Peyer's patch (tissue), 4 donors: ENCODE measurements around the gene TCAP.

Experiments
- CTCF ChIP-seq, 6 experiments: fragments of 450-650 bp in 4 of 6; fragments of 200-600 bp in 2 of 6; sonication (generic) in 1 of 6; IDR thresholded peaks; one replicate each; pipeline ENCODE4 v1.5.1; 2017 to 2019; ENCODE audit warnings: antibody characterized with exemption in 6 of 6, mild to moderate bottlenecking in 3 of 6, moderate library complexity in 1 of 6
- POLR2A ChIP-seq, 2 donors: fragments of 450-650 bp; IDR thresholded peaks; one replicate each; pipeline ENCODE4 v1.5.1; 2017; ENCODE audit warnings: antibody characterized with exemption in 2 of 2, mild to moderate bottlenecking in 2 of 2, moderate library complexity in 2 of 2

- TF ChIP-seq CTCF (IDR thresholded peaks at IDR 0.05), result no peak
- no peak for TF ChIP-seq POLR2A (IDR thresholded peaks at IDR 0.05)
These were observed 28.6 kb upstream of the TCAP start for GRCh38 chr17:39636587-39636926.
